Brain microvascular endothelial cell (primary cell): ENCODE measurements around the gene TMOD3.

ENCODE experiments used
- DNase-seq: peaks from one replicate; pipeline ENCODE4 v3.0.0-alpha.2; 2020
- H3K27ac ChIP-seq: fragments of 250-450 bp; sonication (Bioruptor Pico); 2 replicates; pipeline ENCODE4 v1.5.1; 2020; ENCODE audit warnings: mild to moderate bottlenecking, moderate library complexity
- H3K27me3 ChIP-seq: fragments of 250-450 bp; sonication (Bioruptor Pico); replicated peaks from 2 replicates; pipeline ENCODE4 v1.5.1; 2020; ENCODE audit warnings: mild to moderate bottlenecking
- H3K36me3 ChIP-seq: fragments of 250-450 bp; sonication (Bioruptor Pico); replicated peaks from 2 replicates; pipeline ENCODE4 v1.5.1; 2020; ENCODE audit warnings: mild to moderate bottlenecking
- H3K4me3 ChIP-seq: 2 replicates; pipeline ENCODE4 v1.5.1; 2011; ENCODE audit warnings: low read depth, mild to moderate bottlenecking, control low read depth, low read length, moderate library complexity
- in situ Hi-C: cut with HindIII; loops from 2 replicates; pipeline ENCODE4 v1.10.0; 2017; ENCODE audit warnings: low sequenced_read_pairs, low pct_ligation_motif_present
- TF ChIP-seq, protein P1 (sequence below): IDR thresholded peaks from 2 replicates; pipeline ENCODE4 v1.5.1; 2011; ENCODE audit warnings: low read depth, mild to moderate bottlenecking, moderate library complexity, low read length, control low read depth, inconsistent platforms; ENCODE audit errors: missing control alignments

Gene TMOD3

DNA sequence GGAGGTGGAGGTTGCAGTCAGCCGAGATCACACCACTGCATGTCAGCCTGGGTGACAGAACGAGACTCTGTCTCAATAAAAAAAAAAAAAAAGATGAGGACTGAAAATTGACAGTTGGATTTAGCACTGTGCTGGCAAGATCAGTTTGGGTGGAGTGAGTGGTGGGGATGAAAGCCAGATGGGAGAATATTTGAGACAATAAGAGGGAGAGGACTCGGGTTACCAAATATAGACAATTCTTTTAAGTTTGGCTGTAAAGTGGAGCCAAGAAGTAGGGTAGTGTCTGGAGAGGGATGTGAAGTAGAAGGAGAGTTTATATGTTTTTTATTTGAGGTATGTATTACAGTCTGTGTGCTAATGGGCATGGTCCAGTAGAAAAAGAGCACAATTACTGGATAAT, 20.4 kb downstream of the TMOD3 start:
- Histone ChIP-seq H3K27me3 (no peaks in the 10 kb centered on the region), H3K36me3 (no peaks in the 10 kb centered on the region), H3K4me3 (no peak overlapping the region), H3K27ac (no peak overlapping the region)
- TF ChIP-seq, protein P1, sequence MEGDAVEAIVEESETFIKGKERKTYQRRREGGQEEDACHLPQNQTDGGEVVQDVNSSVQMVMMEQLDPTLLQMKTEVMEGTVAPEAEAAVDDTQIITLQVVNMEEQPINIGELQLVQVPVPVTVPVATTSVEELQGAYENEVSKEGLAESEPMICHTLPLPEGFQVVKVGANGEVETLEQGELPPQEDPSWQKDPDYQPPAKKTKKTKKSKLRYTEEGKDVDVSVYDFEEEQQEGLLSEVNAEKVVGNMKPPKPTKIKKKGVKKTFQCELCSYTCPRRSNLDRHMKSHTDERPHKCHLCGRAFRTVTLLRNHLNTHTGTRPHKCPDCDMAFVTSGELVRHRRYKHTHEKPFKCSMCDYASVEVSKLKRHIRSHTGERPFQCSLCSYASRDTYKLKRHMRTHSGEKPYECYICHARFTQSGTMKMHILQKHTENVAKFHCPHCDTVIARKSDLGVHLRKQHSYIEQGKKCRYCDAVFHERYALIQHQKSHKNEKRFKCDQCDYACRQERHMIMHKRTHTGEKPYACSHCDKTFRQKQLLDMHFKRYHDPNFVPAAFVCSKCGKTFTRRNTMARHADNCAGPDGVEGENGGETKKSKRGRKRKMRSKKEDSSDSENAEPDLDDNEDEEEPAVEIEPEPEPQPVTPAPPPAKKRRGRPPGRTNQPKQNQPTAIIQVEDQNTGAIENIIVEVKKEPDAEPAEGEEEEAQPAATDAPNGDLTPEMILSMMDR, result no peak
- DNase-seq, result no peak
- in situ Hi-C loops, result no loop called here

DNA sequence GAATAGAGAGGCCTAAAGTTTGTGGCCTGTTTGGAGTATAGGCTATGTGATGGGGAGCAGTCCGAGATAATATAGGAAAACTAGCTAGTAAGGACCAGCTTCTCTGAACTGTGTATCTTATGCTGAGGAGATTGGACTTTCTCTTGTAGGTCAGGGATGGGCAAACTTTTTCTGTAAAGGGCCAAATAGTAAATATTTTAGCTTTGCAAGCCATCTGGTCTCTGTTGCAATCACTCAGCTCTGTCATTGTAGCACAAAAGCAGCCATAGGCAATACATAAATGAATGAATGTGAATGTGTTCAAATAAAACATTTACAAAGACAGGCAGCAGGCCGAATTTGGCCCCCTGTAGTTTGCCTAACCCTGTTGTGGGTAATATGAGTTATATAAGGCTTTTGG, 24.5 kb downstream of the TMOD3 start:
- Histone ChIP-seq H3K27me3 (no peaks in the 10 kb centered on the region), H3K27ac (no peak overlapping the region), H3K36me3 (no peaks in the 10 kb centered on the region), H3K4me3 (no peak overlapping the region)
- TF ChIP-seq, protein P1, result no peak
- no peak for DNase-seq
- in situ Hi-C loops, result no loop called here

DNA sequence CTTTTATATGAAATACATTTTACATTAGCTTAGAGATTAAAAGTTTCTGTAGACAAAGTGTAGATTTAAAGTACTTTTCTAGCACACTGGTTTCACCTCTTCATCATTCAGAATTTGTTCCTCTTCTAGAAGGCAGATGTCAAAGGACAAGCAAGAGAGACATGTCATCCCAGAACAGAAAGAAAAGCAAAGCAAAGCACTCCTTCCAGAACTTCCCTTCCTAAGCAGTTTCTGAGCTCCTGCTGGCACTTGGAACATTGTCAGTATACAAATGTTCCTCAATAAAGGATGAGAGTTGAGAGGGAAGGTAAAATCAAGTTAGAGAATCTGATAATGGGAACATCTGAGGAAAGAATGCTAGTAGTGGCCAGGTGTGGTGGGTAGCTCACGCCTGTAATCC, 26.2 kb downstream of the TMOD3 start:
- H3K36me3 ChIP-seq, result no peaks in the 10 kb centered on the region
- in situ Hi-C loops, result no loop called here
- no peak overlapping the region for H3K27ac ChIP-seq
- no peak overlapping the region for H3K4me3 ChIP-seq
- no peak for DNase-seq
- TF ChIP-seq, protein P1, result no peak
- no peaks in the 10 kb centered on the region for H3K27me3 ChIP-seq

DNA sequence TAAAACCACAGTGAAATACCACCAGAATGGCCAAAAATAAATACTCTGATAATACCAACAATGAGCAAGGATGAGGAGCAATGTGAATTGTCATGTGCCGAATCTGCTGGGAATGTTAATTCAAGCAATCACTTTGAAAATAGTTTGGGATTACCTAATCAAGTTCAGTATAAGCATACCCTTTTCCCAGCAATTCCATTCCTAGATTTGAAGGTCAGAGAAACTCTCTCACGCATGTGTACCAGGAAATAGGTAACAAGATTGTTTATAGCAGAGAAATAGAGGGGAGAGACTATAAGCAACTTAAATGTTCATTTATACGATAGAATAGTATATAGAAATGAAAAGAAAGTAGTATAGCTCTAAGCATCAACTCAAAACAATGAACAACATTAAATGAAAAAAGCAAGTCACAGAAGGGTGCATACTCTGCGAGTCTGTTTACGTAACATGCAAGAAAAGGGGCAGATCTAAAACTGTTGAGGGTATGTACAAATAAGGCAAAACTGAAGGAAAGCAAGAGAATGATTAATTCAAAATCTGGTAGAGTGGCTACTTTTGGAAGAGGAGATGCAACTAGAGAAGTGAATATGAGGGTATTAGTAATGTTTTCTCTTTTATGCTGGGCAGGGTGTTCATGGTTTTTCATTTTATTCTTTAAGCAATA, 27.4 kb downstream of the TMOD3 start:
- in situ Hi-C loops, result no loop called here
- Histone ChIP-seq H3K4me3 (no peak overlapping the region), H3K27ac (no peak overlapping the region), H3K36me3 (no peaks in the 10 kb centered on the region), H3K27me3 (no peaks in the 10 kb centered on the region)
- TF ChIP-seq, protein P1, result no peak
- no peak for DNase-seq

DNA sequence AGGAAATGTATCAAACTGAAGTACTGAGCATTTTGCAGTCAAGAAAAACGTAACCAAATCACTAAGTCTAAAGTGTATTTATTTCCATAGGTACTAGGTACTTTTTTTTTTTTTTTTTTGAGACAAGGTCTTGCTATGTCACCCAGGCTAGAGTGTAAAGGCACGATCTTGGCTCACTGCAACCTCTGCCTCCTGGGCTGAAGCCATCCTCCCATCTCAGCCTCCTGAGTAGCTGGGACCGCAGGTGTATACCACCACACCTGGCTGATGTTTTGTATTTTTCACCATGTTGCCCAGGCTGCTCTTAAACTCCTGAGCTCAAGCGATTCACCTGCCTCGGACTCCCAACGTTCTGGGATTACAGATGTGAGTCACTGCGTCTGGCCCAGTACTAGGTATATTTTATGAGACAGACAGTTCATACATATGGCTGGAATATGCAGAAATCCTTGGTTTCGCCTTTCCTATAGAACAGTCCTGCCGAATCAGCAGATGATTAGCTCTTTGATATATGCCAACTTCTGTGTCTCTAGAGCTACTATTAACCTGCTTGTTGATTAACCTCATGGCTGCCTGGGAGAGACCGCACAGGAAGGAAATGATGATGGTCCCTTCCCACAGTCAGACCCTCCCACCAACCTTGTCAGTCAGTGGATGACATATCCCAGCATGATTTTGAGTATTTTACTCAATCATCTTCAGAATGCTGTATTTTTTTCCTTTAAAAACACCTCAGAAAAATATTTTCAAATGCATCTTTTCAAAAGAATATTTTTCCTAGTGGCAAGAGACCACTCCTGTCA, 32.3 kb downstream of the TMOD3 start:
- Histone ChIP-seq H3K27ac (no peak overlapping the region), H3K36me3 (no peaks in the 10 kb centered on the region), H3K4me3 (no peak overlapping the region), H3K27me3 (no peaks in the 10 kb centered on the region)
- no peak for DNase-seq
- in situ Hi-C loops, result no loop called here
- TF ChIP-seq, protein P1, result no peak
